GM18858 (cell line): ENCODE results near the gene CRISPLD2.
"Not testable (repeated sequence)": the region's sequence is repeated elsewhere in the genome, so short reads cannot be mapped to it uniquely, and the experiment has no call there.

Experiments used
- ATAC-seq: cut with Tn5 transposase; IDR thresholded peaks from one replicate; pipeline ENCODE4 v1.9.1; 2021; ENCODE audit not compliant: unreplicated experiment

CRISPLD2 gene

GRCh38 chr16:84926462-84926861 is 106.7 kb downstream of the CRISPLD2 start:
- no peak for ATAC-seq

- no peak for ATAC-seq
Measured at GRCh38 chr16:84927621-84928591, 108.1 kb downstream of the CRISPLD2 start.

GRCh38 chr16:84928679-84929420 is 109.1 kb downstream of the CRISPLD2 start:
- ATAC-seq = no peak

- no peak for ATAC-seq
Measured at GRCh38 chr16:84929421-84930297, 109.9 kb downstream of the CRISPLD2 start.

- no peak for ATAC-seq
Measured at GRCh38 chr16:84930298-84931106, 110.7 kb downstream of the CRISPLD2 start.

GRCh38 chr16:84931107-84931494 is 111.3 kb downstream of the CRISPLD2 start:
- ATAC-seq = no peak

- no peak for ATAC-seq
Measured at GRCh38 chr16:84931506-84931905, 111.7 kb downstream of the CRISPLD2 start.

GRCh38 chr16:84932681-84933080 is 112.9 kb downstream of the CRISPLD2 start:
- ATAC-seq = no peak

GRCh38 chr16:84933774-84934631 is 114.2 kb downstream of the CRISPLD2 start:
- no peak for ATAC-seq

- no peak for ATAC-seq
Measured at GRCh38 chr16:84937196-84938005, 117.6 kb downstream of the CRISPLD2 start.

GRCh38 chr16:84938616-84939015 is 118.8 kb downstream of the CRISPLD2 start:
- not testable (repeated sequence) for ATAC-seq

GRCh38 chr16:84940670-84941551 is 121.1 kb downstream of the CRISPLD2 start:
- ATAC-seq = no peak

GRCh38 chr16:84941921-84942320 is 122.1 kb downstream of the CRISPLD2 start:
- no peak for ATAC-seq

- no peak for ATAC-seq
Measured at GRCh38 chr16:84942786-84943185, 123.0 kb downstream of the CRISPLD2 start.

- ATAC-seq = no peak
Measured at GRCh38 chr16:84943620-84944019, 123.8 kb downstream of the CRISPLD2 start.

- ATAC-seq = no peak
Measured at GRCh38 chr16:84947022-84947421, 127.2 kb downstream of the CRISPLD2 start.
